ENCODE results near the gene PTGDR. TPM values are rescaled to one million over a fixed set of nuclear protein-coding genes. Genes with fewer than 3 reads are reported as not detected.

PTGDR gene
- total and polyA plus RNA-seq, 2 of the 8 experiments (the other 6 are each of a cell fraction or from before 2014, with no cell fraction given): 0.22 to 0.83 TPM

DNA sequence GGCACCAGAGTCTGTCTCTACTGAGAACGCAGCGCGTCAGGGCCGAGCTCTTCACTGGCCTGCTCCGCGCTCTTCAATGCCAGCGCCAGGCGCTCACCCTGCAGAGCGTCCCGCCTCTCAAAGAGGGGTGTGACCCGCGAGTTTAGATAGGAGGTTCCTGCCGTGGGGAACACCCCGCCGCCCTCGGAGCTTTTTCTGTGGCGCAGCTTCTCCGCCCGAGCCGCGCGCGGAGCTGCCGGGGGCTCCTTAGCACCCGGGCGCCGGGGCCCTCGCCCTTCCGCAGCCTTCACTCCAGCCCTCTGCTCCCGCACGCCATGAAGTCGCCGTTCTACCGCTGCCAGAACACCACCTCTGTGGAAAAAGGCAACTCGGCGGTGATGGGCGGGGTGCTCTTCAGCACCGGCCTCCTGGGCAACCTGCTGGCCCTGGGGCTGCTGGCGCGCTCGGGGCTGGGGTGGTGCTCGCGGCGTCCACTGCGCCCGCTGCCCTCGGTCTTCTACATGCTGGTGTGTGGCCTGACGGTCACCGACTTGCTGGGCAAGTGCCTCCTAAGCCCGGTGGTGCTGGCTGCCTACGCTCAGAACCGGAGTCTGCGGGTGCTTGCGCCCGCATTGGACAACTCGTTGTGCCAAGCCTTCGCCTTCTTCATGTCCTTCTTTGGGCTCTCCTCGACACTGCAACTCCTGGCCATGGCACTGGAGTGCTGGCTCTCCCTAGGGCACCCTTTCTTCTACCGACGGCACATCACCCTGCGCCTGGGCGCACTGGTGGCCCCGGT lies at the start of gene PTGDR (continued):
- no peak for TF ChIP-seq GABPA (IDR thresholded peaks at IDR 0.05; ENCODE audit: borderline replicate concordance, insufficient read depth, low read length)
- peak; percentile 30; the same call in 1 of the 2 replicates for TF ChIP-seq TAF1 (IDR thresholded peaks at IDR 0.05; ENCODE audit: low read depth, low read length)
- no peak for TF ChIP-seq BACH1 (IDR thresholded peaks at IDR 0.05; ENCODE audit: low read length)
- TF ChIP-seq SIN3A (conservative IDR thresholded peaks at IDR 0.05 in 1 of 2, IDR thresholded peaks at IDR 0.05 in 1 of 2; ENCODE audit: low read depth in 1 of 2, low read length in 2 of 2): peak in 1 of 2 experiments; percentile 34; a peak in 1 of 4 replicates

Measured in H1 (cell line).